GM23338 (cell line): ENCODE measurements around the gene RAB11FIP4. TPM values are rescaled to one million over a fixed set of nuclear protein-coding genes. Genes with fewer than 3 reads are reported as not detected.
A peak's percentile ranks its signal among the peaks of the same experiment; 100 is the strongest.

Experiments
- ATAC-seq: fragments of 200-7000 bp; cut with Tn5 transposase; 3 replicates; pipeline ENCODE4 v1.9.1; 2020
- DNase-seq: peaks from one replicate; pipeline ENCODE4 v3.0.0-alpha.2; 2015; ENCODE audit warnings: low spot score
- H2AFZ ChIP-seq: fragments of 200-600 bp; sonication (generic); 2 replicates; pipeline ENCODE4 v1.8.0; 2016; ENCODE audit warnings: antibody characterized with exemption, mild to moderate bottlenecking, moderate library complexity
- H3F3A ChIP-seq: fragments of 200-600 bp; sonication (generic); replicated peaks from 2 replicates; pipeline ENCODE4 v1.8.0; 2017; ENCODE audit warnings: antibody characterized with exemption, mixed run types, low read depth
- H3K27ac ChIP-seq: fragments of 200-600 bp; sonication (generic); 2 replicates; pipeline ENCODE4 v1.6.1; 2016; ENCODE audit warnings: low read depth
- H3K27me3 ChIP-seq: fragments of 200-600 bp; sonication (generic); 2 replicates; pipeline ENCODE4 v1.8.0; 2016; ENCODE audit warnings: mild to moderate bottlenecking, mixed run types, moderate library complexity; ENCODE audit not compliant: insufficient read depth
- H3K36me3 ChIP-seq: fragments of 200-600 bp; sonication (generic); 2 replicates; pipeline ENCODE4 v1.8.0; 2016; ENCODE audit warnings: mild to moderate bottlenecking; ENCODE audit not compliant: insufficient read depth
- H3K4me1 ChIP-seq: fragments of 200-600 bp; sonication (generic); 2 replicates; pipeline ENCODE4 v1.8.0; 2016; ENCODE audit warnings: mild to moderate bottlenecking, moderate library complexity; ENCODE audit not compliant: insufficient read depth
- H3K4me2 ChIP-seq: fragments of 200-600 bp; sonication (generic); 2 replicates; pipeline ENCODE4 v1.7.1; 2017; ENCODE audit warnings: mixed run types
- H3K4me3 ChIP-seq: fragments of 200-600 bp; sonication (generic); 2 replicates; pipeline ENCODE4 v1.6.1; 2016; ENCODE audit warnings: mixed run types
- H3K79me2 ChIP-seq: fragments of 200-600 bp; sonication (generic); replicated peaks from 2 replicates; pipeline ENCODE4 v1.8.0; 2017; ENCODE audit warnings: mild to moderate bottlenecking; ENCODE audit not compliant: insufficient read depth
- H3K9me2 ChIP-seq: fragments of 200-600 bp; sonication (generic); 2 replicates; pipeline ENCODE4 v1.8.0; 2017; ENCODE audit not compliant: insufficient read depth
- H4K20me1 ChIP-seq: fragments of 200-600 bp; sonication (generic); replicated peaks from 2 replicates; pipeline ENCODE4 v1.8.0; 2017; ENCODE audit warnings: mild to moderate bottlenecking; ENCODE audit not compliant: insufficient read depth
- H3K27ac Mint-ChIP-seq: 2 replicates; pipeline ENCODE4 v1.8.0; 2020; ENCODE audit warnings: inconsistent platforms, mild to moderate bottlenecking, moderate library complexity, mixed read lengths
- H3K27me3 Mint-ChIP-seq: 3 replicates; pipeline ENCODE4 v1.8.0; 2022; ENCODE audit warnings: low read depth, mild to moderate bottlenecking, moderate library complexity, mixed read lengths, inconsistent platforms; ENCODE audit not compliant: insufficient read depth, poor library complexity
- H3K36me3 Mint-ChIP-seq: 3 replicates; pipeline ENCODE4 v1.8.0; 2021; ENCODE audit warnings: low read depth, mild to moderate bottlenecking, inconsistent platforms, moderate library complexity, mixed read lengths
- H3K4me1 Mint-ChIP-seq: 3 replicates; pipeline ENCODE4 v1.8.0; 2020; ENCODE audit warnings: mild to moderate bottlenecking, inconsistent platforms, mixed read lengths
- H3K4me3 Mint-ChIP-seq: 3 replicates; pipeline ENCODE4 v1.8.0; 2021; ENCODE audit warnings: moderate library complexity, mild to moderate bottlenecking, inconsistent platforms, mixed read lengths
- H3K9me3 Mint-ChIP-seq: 3 replicates; pipeline ENCODE4 v1.8.0; 2020; ENCODE audit warnings: moderate library complexity, mild to moderate bottlenecking, inconsistent platforms, mixed read lengths
- ETS1 ChIP-seq: IDR thresholded peaks from 2 replicates; pipeline ENCODE4 v1.6.1; 2016; ENCODE audit warnings: antibody characterized with exemption
- EZH2 ChIP-seq: fragments of 200-600 bp; sonication (generic); IDR thresholded peaks from one replicate; pipeline ENCODE4 v1.8.0; 2017; ENCODE audit warnings: antibody characterized with exemption, mild to moderate bottlenecking, low read depth; ENCODE audit not compliant: unreplicated experiment
- EZH2phosphoT487 ChIP-seq: fragments of 200-600 bp; sonication (generic); IDR thresholded peaks from one replicate; pipeline ENCODE4 v1.8.1; 2018; ENCODE audit warnings: antibody characterized with exemption; ENCODE audit not compliant: unreplicated experiment
- JUNB ChIP-seq: IDR thresholded peaks from one replicate; pipeline ENCODE4 v1.6.1; 2016; ENCODE audit warnings: antibody characterized with exemption; ENCODE audit not compliant: unreplicated experiment
- POLR2AphosphoS5 ChIP-seq: IDR thresholded peaks from 2 replicates; pipeline ENCODE4 v1.6.1; 2016; ENCODE audit warnings: antibody characterized with exemption, low read depth
- REST ChIP-seq: IDR thresholded peaks from one replicate; pipeline ENCODE4 v1.6.1; 2018; ENCODE audit warnings: antibody characterized with exemption; ENCODE audit not compliant: unreplicated experiment
- STAT1 ChIP-seq: IDR thresholded peaks from one replicate; pipeline ENCODE4 v1.6.1; 2016; ENCODE audit warnings: antibody characterized with exemption; ENCODE audit not compliant: unreplicated experiment
- ZNF462 ChIP-seq: fragments of 250-450 bp; sonication (Bioruptor Pico); IDR thresholded peaks from 2 replicates; pipeline ENCODE4 v1.5.0; 2020; ENCODE audit warnings: mild to moderate bottlenecking, moderate library complexity
- polyA plus RNA-seq: library from polyadenylated mRNA; unstranded; fragments of >200 nt; fragmentation: Nextera tagmentation; extraction: Ambion mirVana; gene quantifications from 2 replicates; pipeline ENCODE4 v1.2.1, GENCODE V29; 2016
- total RNA-seq: library from RNA; depleted of rRNA; stranded (reverse); fragments of >200 nt; shearing (Covaris generic); gene quantifications from 2 replicates; pipeline ENCODE4 v1.2.3, GENCODE V29; 2014

RAB11FIP4 gene
- total and polyA plus RNA-seq, 2 experiments from 2014 or later: 26.0 to 65.6 TPM

- no peak for TF ChIP-seq ZNF462 (CRISPR knock-in tag)
- TF ChIP-seq JUNB: no peak
- TF ChIP-seq POLR2AphosphoS5: no peak
- no peak for TF ChIP-seq EZH2phosphoT487
- no peak for TF ChIP-seq ETS1
Measured at GRCh38 chr17:31424944-31425281, 33.4 kb downstream of the RAB11FIP4 start (continued).

GRCh38 chr17:31425282-31426040, 34.0 kb downstream of the RAB11FIP4 start:
- ATAC-seq (peak; percentile 88), DNase-seq (peak; percentile 62)
- Histone ChIP-seq H3K4me1 (peaks cover 18% of the 10 kb centered on the region), H3K27ac (peak overlapping the region; percentile 40; the same call in 1 of the 2 replicates), H4K20me1 (no peaks in the 10 kb centered on the region), H3K9me2 (no peaks in the 10 kb centered on the region), H3K4me3 (no peak overlapping the region), H3K79me2 (no peaks in the 10 kb centered on the region), H3K4me2 (peak overlapping the region; percentile 37), H2AFZ (no peak overlapping the region), H3K36me3 (no peaks in the 10 kb centered on the region), H3F3A (no peaks in the 10 kb centered on the region), H3K27me3 (no peaks in the 10 kb centered on the region)
- Mint-ChIP-seq H3K27me3 (peaks cover 9% of the 10 kb centered on the region), H3K9me3 (no peaks in the 10 kb centered on the region), H3K4me1 (peaks cover 11% of the 10 kb centered on the region), H3K27ac (peak overlapping the region; percentile 76), H3K4me3 (no peak overlapping the region; the same call in 2 of the 3 replicates), H3K36me3 (no peaks in the 10 kb centered on the region)
- no peak for TF ChIP-seq STAT1
- no peak for TF ChIP-seq REST
- no peak for TF ChIP-seq ETS1
- no peak for TF ChIP-seq EZH2
- TF ChIP-seq POLR2AphosphoS5: no peak
